ENCODE data around the gene SEPTIN1.

Gene SEPTIN1

DNA sequence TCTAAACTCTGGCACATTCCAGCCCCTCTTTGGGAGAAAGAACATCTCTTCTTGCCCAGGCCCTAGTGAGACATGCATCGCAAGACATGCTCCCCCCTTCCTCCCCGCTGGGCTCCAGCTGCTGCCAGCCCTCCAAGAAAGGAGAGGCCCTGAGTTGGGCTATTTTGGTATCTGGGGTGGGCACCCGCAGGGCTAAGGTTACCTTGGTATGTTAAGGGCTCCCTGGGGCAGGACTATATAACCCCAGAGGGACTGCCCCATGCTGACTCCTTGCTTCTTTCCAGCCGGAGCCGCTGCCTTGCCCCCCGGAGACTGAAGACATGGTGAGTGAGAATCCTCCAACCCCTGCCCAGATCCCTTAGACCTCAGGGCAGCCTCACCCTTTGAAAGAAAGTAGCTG is 7.8 kb downstream of the SEPTIN1 start, which contains the start of gene MYL11:
Gene MYL11 (plus strand): TSS at position 265 of the 400 bp plus-strand sequence. CDS start 56 bp downstream, at position 321.
- ChIA-PET POLR2A (interaction anchor here (0.7 kb wide), 1 partner anchor 10 kb away, joined by 4 read pairs; no protein-coding TSS in a partner anchor), CTCF (interaction anchor here (2.1 kb wide), 1 partner anchor 35 kb away, joined by 10 read pairs; no protein-coding TSS in a partner anchor)
- no peaks in the 10 kb centered on the region for H3K9me3 ChIP-seq (ENCODE audit: control insufficient read depth, insufficient read depth, low read depth, low read length)
- H3K36me3 ChIP-seq (ENCODE audit: control insufficient read depth in 2 of 2, insufficient read depth in 1 of 2, low read length in 2 of 2), result no peaks in the 10 kb centered on the region
- H3K27ac ChIP-seq (ENCODE audit: extremely low read depth, low read depth, low read length), result no peak within 1 kb of the TSS
- H3K4me1 ChIP-seq (ENCODE audit: control insufficient read depth, insufficient read depth, low read length), result peaks cover 7% of the 10 kb centered on the region
- H3K4me3 ChIP-seq (ENCODE audit: low read depth, low read length), result no peak within 1 kb of the TSS
- TF ChIP-seq, protein P1, sequence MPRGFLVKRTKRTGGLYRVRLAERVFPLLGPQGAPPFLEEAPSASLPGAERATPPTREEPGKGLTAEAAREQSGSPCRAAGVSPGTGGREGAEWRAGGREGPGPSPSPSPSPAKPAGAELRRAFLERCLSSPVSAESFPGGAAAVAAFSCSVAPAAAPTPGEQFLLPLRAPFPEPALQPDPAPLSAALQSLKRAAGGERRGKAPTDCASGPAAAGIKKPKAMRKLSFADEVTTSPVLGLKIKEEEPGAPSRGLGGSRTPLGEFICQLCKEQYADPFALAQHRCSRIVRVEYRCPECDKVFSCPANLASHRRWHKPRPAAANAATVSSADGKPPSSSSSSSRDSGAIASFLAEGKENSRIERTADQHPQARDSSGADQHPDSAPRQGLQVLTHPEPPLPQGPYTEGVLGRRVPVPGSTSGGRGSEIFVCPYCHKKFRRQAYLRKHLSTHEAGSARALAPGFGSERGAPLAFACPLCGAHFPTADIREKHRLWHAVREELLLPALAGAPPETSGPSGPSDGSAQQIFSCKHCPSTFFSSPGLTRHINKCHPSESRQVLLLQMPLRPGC (tag by site-specific recombination; IDR thresholded peaks at IDR 0.05), result no peak
- no peak for TF ChIP-seq ZBTB17 (tag by site-specific recombination; IDR thresholded peaks at IDR 0.05)
- no peak for TF ChIP-seq ZNF664 (tag by site-specific recombination; IDR thresholded peaks at IDR 0.05)
- TF ChIP-seq ZFP69B (tag by site-specific recombination; IDR thresholded peaks at IDR 0.05), result no peak
- TF ChIP-seq ZNF610 (tag by site-specific recombination; IDR thresholded peaks at IDR 0.05; ENCODE audit: borderline replicate concordance), result no peak
- TF ChIP-seq, protein P2, sequence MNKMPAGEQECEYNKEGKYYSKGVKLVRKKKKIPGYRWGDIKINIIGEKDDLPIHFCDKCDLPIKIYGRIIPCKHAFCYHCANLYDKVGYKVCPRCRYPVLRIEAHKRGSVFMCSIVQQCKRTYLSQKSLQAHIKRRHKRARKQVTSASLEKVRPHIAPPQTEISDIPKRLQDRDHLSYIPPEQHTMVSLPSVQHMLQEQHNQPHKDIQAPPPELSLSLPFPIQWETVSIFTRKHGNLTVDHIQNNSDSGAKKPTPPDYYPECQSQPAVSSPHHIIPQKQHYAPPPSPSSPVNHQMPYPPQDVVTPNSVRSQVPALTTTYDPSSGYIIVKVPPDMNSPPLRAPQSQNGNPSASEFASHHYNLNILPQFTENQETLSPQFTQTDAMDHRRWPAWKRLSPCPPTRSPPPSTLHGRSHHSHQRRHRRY (tag by site-specific recombination; IDR thresholded peaks at IDR 0.05), result no peak
- no peak for TF ChIP-seq ZNF133 (tag by site-specific recombination; IDR thresholded peaks at IDR 0.05)
- no peak for TF ChIP-seq PRDM6 (tag by site-specific recombination; IDR thresholded peaks at IDR 0.05)
- TF ChIP-seq PRDM10 (tag by site-specific recombination; IDR thresholded peaks at IDR 0.05), result 0 out of 2 replicates have a peak, but pooled peaks have one; percentile 16
- TF ChIP-seq, protein P3, sequence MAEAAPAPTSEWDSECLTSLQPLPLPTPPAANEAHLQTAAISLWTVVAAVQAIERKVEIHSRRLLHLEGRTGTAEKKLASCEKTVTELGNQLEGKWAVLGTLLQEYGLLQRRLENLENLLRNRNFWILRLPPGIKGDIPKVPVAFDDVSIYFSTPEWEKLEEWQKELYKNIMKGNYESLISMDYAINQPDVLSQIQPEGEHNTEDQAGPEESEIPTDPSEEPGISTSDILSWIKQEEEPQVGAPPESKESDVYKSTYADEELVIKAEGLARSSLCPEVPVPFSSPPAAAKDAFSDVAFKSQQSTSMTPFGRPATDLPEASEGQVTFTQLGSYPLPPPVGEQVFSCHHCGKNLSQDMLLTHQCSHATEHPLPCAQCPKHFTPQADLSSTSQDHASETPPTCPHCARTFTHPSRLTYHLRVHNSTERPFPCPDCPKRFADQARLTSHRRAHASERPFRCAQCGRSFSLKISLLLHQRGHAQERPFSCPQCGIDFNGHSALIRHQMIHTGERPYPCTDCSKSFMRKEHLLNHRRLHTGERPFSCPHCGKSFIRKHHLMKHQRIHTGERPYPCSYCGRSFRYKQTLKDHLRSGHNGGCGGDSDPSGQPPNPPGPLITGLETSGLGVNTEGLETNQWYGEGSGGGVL (tag by site-specific recombination; IDR thresholded peaks at IDR 0.05), result no peak
- TF ChIP-seq ZNF175 (tag by site-specific recombination; IDR thresholded peaks at IDR 0.05), result no peak
- TF ChIP-seq ZNF785 (tag by site-specific recombination; IDR thresholded peaks at IDR 0.05), result no peak
- TF ChIP-seq ZNF473 (tag by site-specific recombination; IDR thresholded peaks at IDR 0.05), result no peak
- TF ChIP-seq ZNF292 (tag by site-specific recombination; IDR thresholded peaks at IDR 0.05; ENCODE audit: borderline replicate concordance, low read depth), result no peak
- TF ChIP-seq ZNF391 (tag by site-specific recombination; IDR thresholded peaks at IDR 0.05; ENCODE audit: borderline replicate concordance, low read depth), result no peak
- TF ChIP-seq ZNF658 (tag by site-specific recombination; IDR thresholded peaks at IDR 0.05), result no peak
- no peak for TF ChIP-seq ZNF350 (tag by site-specific recombination; IDR thresholded peaks at IDR 0.05)
- TF ChIP-seq, protein P4, sequence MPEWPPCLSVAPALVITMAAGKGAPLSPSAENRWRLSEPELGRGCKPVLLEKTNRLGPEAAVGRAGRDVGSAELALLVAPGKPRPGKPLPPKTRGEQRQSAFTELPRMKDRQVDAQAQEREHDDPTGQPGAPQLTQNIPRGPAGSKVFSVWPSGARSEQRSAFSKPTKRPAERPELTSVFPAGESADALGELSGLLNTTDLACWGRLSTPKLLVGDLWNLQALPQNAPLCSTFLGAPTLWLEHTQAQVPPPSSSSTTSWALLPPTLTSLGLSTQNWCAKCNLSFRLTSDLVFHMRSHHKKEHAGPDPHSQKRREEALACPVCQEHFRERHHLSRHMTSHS (tag by site-specific recombination; IDR thresholded peaks at IDR 0.05), result no peak
- peak; percentile 94 for TF ChIP-seq ZIC2 (tag by site-specific recombination; IDR thresholded peaks at IDR 0.05)
- TF ChIP-seq ZXDB (tag by site-specific recombination; IDR thresholded peaks at IDR 0.05), result no peak
- TF ChIP-seq ZNF76 (tag by site-specific recombination; IDR thresholded peaks at IDR 0.05; ENCODE audit: borderline replicate concordance, low read depth), result no peak
- no peak for TF ChIP-seq ZNF624 (tag by site-specific recombination; IDR thresholded peaks at IDR 0.05)
- peak; percentile 33; the same call in 1 of the 2 replicates for TF ChIP-seq ZBTB8A (tag by site-specific recombination; IDR thresholded peaks at IDR 0.05)
- TF ChIP-seq ZFP41 (tag by site-specific recombination; IDR thresholded peaks at IDR 0.05; ENCODE audit: borderline replicate concordance), result no peak
- TF ChIP-seq ZNF521 (tag by site-specific recombination; IDR thresholded peaks at IDR 0.05), result no peak
- no peak for TF ChIP-seq ZNF362 (tag by site-specific recombination; IDR thresholded peaks at IDR 0.05)
- TF ChIP-seq RBAK (tag by site-specific recombination; IDR thresholded peaks at IDR 0.05), result no peak

Measured in HEK293 (cell line).